HAP-1 (cell line): ENCODE results near the gene ZSWIM6.

Experiments used
- DNase-seq, 2 experiments: peaks; one replicate each; pipeline ENCODE4 v3.0.0-alpha.2; 2016 to 2020; ENCODE audit warnings: low spot score in 2 of 2
- H3K27me3 ChIP-seq: fragments of 250-450 bp; sonication (Bioruptor Pico); 2 replicates; pipeline ENCODE4 v1.5.1; 2020; ENCODE audit warnings: low read depth, mild to moderate bottlenecking, moderate library complexity
- H3K36me3 ChIP-seq: fragments of 250-450 bp; sonication (Bioruptor Pico); replicated peaks from 2 replicates; pipeline ENCODE4 v1.5.1; 2020; ENCODE audit warnings: mild to moderate bottlenecking
- H3K4me1 ChIP-seq: fragments of 250-450 bp; sonication (Bioruptor Pico); 2 replicates; pipeline ENCODE4 v1.5.1; 2020; ENCODE audit warnings: mild to moderate bottlenecking
- H3K4me3 ChIP-seq: fragments of 250-450 bp; sonication (Bioruptor Pico); 2 replicates; pipeline ENCODE4 v1.5.1; 2020; ENCODE audit warnings: mild to moderate bottlenecking, moderate library complexity
- H3K9me3 ChIP-seq: fragments of 250-450 bp; sonication (Bioruptor Pico); 2 replicates; pipeline ENCODE4 v1.5.1; 2020; ENCODE audit warnings: mild to moderate bottlenecking, moderate library complexity
- in situ Hi-C: fragments of 300-500 bp; cut with MboI; formaldehyde crosslinking; loops from 3 replicates; pipeline ENCODE4 v1.14.3; 2020; ENCODE audit warnings: low sequenced_read_pairs, inconsistent platforms, mixed read lengths

The ZSWIM6 gene

GRCh38 chr5:61298580-61298979 lies 33.5 kb upstream of the ZSWIM6 start:
- Histone ChIP-seq H3K4me1 (no peaks in the 10 kb centered on the region), H3K27me3 (no peaks in the 10 kb centered on the region), H3K4me3 (no peak overlapping the region), H3K36me3 (no peaks in the 10 kb centered on the region), H3K9me3 (no peaks in the 10 kb centered on the region)
- no peak for DNase-seq
- in situ Hi-C loops = no loop called here

- no peaks in the 10 kb centered on the region for H3K36me3 ChIP-seq
- no peaks in the 10 kb centered on the region for H3K27me3 ChIP-seq
- no peak overlapping the region for H3K4me3 ChIP-seq
- in situ Hi-C loops = no loop called here
- H3K9me3 ChIP-seq = no peaks in the 10 kb centered on the region
- no peaks in the 10 kb centered on the region for H3K4me1 ChIP-seq
- DNase-seq = no peak
Observed at GRCh38 chr5:61299261-61299681, 32.8 kb upstream of the ZSWIM6 start.

DNA sequence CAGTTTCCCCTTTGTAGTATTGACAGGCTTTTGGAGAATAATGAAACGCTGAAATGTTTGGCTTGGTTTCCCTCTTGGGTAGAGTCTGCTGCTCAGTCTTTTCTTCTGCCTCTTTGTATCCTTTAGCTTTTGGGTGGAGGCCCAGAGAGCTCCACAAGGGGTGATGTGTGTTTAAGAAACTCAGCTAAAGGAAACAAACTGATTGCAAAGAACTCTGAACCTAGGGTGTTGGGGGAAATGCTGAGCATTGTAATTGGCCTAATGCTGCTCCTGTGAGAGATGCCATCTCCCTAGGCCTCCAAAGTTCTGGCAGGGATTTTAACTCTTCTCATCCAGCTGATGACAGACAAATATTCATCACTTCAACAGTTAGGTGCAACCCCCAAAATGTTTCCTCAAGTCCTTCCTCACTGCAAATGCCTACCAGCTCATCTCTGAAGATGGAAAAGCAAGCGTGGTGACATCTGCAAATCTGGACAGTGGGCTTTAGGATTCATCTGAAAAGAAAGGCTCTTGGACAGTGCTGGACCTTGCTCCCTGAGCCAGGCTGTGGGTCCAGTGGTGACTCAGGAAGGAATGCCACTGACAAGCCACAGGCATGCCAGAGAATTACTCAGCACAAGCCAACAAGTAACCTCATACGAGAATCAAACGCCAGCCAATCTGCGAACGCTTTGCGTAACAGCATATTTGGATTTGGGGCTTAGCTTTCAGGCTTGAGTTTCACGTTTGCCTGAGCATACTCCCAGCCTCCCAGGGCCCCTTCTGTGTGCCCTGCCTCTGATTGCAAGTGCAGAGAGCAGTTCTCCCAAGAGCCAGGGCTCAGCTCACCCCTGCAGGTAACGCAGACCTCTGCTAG lies 30.5 kb upstream of the ZSWIM6 start:
- H3K4me1 ChIP-seq = no peaks in the 10 kb centered on the region; the same call in 1 of the 2 replicates
- no peak overlapping the region for H3K4me3 ChIP-seq
- no peaks in the 10 kb centered on the region for H3K9me3 ChIP-seq
- H3K36me3 ChIP-seq = no peaks in the 10 kb centered on the region
- in situ Hi-C loops = no loop called here
- no peak for DNase-seq
- no peaks in the 10 kb centered on the region for H3K27me3 ChIP-seq

DNA sequence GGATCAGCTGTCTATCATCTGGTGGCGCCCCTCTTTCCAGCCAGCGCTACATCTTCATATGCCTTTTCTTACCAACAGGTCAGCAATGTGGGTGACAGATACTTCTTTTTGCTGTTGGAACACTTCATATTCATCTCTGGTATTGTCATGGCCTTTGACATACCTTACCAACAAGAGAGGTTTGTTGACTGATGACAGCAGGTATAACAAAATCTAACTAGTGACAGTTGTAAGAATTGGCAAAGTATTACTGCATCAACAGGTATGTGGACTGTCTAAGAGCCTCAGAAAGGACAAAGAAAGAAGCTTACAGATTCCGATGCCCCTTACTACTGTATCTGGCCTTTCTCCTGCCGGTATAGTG lies 29.9 kb upstream of the ZSWIM6 start:
- H3K4me3 ChIP-seq = no peak overlapping the region
- in situ Hi-C loops = no loop called here

DNA sequence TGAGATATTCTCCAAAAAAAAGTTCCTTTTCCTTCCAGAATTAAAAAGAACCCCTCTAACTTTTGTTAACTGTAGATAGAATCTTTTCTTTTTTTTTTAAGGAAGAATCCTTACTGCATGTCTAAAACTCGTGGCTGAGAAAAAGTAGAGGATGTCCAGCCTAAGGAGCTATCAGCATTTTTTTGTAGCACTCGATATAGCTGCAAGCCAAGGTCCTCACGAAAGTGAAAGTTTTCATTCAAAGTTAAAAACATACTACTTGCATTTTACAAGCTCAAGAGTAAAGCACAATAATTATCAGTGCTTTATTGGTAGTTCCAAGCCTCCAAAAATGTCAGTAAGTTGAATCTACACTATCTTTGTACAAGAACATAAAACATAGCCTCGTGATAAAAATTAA lies 28.7 kb upstream of the ZSWIM6 start:
- no peaks in the 10 kb centered on the region for H3K27me3 ChIP-seq
- no peaks in the 10 kb centered on the region for H3K9me3 ChIP-seq
- no peak overlapping the region for H3K4me3 ChIP-seq
- DNase-seq = no peak
- in situ Hi-C loops = no loop called here
- peaks cover 5% of the 10 kb centered on the region for H3K4me1 ChIP-seq
- H3K36me3 ChIP-seq = no peaks in the 10 kb centered on the region

More for the DNA sequence above, 29.9 kb upstream of the ZSWIM6 start:
- Histone ChIP-seq H3K36me3 (no peaks in the 10 kb centered on the region), H3K27me3 (no peaks in the 10 kb centered on the region), H3K4me1 (no peaks in the 10 kb centered on the region; the same call in 1 of the 2 replicates), H3K9me3 (no peaks in the 10 kb centered on the region)
- no peak for DNase-seq

DNA sequence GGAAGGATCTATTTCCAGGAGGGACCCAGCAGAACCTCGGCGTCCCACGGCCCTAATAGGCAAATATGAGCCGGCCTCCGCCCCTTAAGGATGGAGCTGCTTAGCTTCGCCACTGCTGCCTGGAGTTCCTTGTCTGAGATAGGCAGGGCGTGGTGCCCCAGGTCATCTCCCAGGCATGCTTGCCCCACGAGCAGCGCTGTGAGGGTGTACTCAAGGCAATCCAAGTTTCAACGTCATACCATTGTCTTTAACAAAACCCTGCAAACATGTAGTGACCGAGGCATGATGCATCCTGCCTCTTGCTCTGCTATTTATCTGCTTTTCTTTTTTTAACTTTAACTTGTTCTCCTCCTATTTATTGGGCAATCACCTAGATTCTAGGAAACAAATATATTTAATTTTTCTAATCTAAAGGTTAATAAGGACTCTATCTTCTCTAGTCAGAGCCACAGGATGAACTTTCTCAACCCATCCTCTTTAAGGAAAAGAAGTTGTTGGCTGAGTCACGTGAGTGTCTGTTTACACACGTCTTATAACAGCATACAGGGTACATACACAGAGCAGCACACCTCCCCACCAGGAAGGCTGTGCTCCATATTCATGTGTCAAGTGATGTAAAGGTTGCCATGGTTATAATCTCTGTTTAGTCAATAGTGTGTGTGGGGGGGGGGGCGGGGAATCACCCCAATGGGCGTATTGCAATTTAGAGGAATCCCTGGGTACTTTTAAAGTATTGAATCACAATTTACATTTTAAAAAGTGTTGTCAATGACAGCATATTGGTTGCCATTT lies 27.3 kb upstream of the ZSWIM6 start:
- no peak for DNase-seq
- Histone ChIP-seq H3K27me3 (no peaks in the 10 kb centered on the region), H3K9me3 (no peaks in the 10 kb centered on the region), H3K4me1 (peaks cover 5% of the 10 kb centered on the region), H3K4me3 (no peak overlapping the region), H3K36me3 (no peaks in the 10 kb centered on the region)
- in situ Hi-C loops = no loop called here

DNA sequence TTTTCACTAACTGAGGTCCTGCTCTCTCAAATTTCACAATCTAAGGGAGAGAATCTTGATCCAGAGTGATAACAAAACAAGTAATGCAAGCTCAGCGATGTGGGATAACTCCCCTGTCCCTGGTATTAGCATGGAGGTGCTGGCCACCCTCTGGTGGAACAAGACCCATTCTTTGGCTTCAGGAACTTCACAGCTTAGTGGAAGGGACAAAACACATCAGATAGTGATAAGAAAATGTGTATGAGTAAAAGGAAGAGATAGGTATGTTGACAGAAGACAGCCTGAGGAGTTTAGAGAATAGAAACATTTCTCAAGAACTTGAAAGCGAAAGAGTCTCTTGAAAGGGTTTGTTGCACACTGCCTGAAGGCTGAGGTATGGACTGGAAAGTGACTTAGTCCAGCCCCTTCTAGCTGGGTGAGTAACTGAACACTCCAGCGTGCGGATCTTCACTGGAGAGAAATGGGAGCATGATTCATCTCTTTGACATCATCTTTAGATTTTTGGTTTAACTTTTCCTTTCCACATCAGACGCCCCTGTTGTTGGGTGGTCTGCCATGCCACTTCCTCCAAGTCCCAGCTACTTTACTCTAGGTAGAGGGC lies 25.4 kb upstream of the ZSWIM6 start:
- H3K4me3 ChIP-seq = no peak overlapping the region
- no peaks in the 10 kb centered on the region for H3K36me3 ChIP-seq
- H3K27me3 ChIP-seq = no peaks in the 10 kb centered on the region
- peaks cover 5% of the 10 kb centered on the region for H3K4me1 ChIP-seq
- H3K9me3 ChIP-seq = no peaks in the 10 kb centered on the region
- DNase-seq = no peak
- in situ Hi-C loops = no loop called here

GRCh38 chr5:61307191-61307590 lies 24.9 kb upstream of the ZSWIM6 start:
- Histone ChIP-seq H3K27me3 (no peaks in the 10 kb centered on the region), H3K36me3 (no peaks in the 10 kb centered on the region), H3K4me3 (no peak overlapping the region), H3K4me1 (peaks cover 5% of the 10 kb centered on the region), H3K9me3 (no peaks in the 10 kb centered on the region)
- no peak for DNase-seq
- in situ Hi-C loops = no loop called here

DNA sequence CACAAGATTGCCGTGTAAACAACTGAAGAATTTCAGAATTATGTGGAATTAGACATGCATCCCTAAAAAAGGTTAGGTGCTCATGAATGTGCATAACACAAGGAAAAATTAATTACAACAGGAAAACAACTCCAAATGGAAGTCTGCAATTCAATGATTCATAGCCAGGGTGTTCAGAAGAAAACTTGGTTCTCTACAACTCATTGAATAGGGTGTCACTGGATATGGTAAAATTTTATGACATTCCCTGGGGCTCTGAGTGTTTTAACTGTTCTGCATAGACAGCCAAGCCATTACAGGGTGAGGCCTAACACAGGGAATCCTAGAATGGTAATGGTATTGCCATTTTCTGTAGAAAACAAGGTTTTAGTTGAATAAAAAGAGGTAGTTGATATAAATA lies 24.4 kb upstream of the ZSWIM6 start:
- in situ Hi-C loops = no loop called here

GRCh38 chr5:61308712-61309111 lies 23.3 kb upstream of the ZSWIM6 start:
- Histone ChIP-seq H3K9me3 (no peaks in the 10 kb centered on the region), H3K36me3 (no peaks in the 10 kb centered on the region), H3K4me1 (peaks cover 5% of the 10 kb centered on the region), H3K4me3 (no peak overlapping the region), H3K27me3 (no peaks in the 10 kb centered on the region)
- in situ Hi-C loops = no loop called here
- no peak for DNase-seq

More for the DNA sequence above, 24.4 kb upstream of the ZSWIM6 start:
- peaks cover 5% of the 10 kb centered on the region for H3K4me1 ChIP-seq
- H3K4me3 ChIP-seq = no peak overlapping the region
- H3K9me3 ChIP-seq = no peaks in the 10 kb centered on the region
- no peaks in the 10 kb centered on the region for H3K36me3 ChIP-seq
- no peak for DNase-seq
- no peaks in the 10 kb centered on the region for H3K27me3 ChIP-seq

DNA sequence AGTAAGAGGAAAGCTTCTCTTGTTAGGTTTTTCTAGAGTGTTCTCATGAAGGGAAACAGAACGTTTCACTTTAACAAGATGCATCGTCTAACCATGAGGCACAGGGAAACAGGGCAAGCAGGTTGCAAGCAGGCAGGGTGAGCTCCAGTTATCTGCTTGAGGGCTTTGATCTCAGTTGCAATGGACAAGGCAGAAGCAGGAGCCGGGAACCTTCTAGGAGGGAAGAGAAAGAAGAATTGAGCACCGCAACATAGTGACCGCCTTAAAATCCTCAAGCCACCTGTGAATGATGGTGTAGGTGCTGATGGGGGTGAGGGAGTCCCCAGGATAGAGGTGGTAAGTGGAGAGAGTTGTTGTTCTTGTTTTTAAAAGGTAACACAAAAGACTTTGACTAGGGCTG lies 22.9 kb upstream of the ZSWIM6 start:
- DNase-seq = no peak
- Histone ChIP-seq H3K4me1 (peaks cover 5% of the 10 kb centered on the region), H3K36me3 (no peaks in the 10 kb centered on the region), H3K9me3 (no peaks in the 10 kb centered on the region), H3K27me3 (no peaks in the 10 kb centered on the region), H3K4me3 (no peak overlapping the region)
- in situ Hi-C loops = no loop called here

DNA sequence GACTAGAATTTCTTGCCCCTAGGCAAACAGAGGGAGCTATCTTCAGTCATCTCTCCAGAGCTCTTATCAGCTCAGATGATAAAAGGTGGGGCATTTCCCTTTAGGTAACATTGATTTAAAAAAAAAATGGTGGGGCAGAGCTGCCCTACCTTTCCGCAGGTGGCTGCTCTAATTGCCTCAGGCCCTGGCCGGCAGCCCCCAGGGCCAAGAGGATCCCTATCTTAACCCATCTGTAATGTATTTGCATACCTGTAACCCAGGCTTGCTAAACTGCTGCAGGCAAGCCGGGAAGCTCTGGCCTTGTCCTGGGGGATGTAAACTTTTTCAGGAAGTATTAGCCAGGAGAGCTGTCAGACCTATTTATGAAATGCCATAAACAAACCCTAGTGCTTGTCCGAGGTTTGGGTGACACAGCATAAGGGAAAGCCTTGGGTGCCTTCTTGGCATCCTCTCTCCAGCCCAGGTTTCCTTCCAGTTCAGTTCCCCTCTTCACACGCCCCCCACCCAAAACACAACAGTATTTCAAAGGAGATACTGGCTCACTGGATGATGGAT lies 20.9 kb upstream of the ZSWIM6 start:
- Histone ChIP-seq H3K27me3 (no peaks in the 10 kb centered on the region), H3K9me3 (no peaks in the 10 kb centered on the region), H3K36me3 (no peaks in the 10 kb centered on the region), H3K4me1 (peaks cover 5% of the 10 kb centered on the region), H3K4me3 (no peak overlapping the region)
- in situ Hi-C loops = no loop called here
- DNase-seq = no peak

DNA sequence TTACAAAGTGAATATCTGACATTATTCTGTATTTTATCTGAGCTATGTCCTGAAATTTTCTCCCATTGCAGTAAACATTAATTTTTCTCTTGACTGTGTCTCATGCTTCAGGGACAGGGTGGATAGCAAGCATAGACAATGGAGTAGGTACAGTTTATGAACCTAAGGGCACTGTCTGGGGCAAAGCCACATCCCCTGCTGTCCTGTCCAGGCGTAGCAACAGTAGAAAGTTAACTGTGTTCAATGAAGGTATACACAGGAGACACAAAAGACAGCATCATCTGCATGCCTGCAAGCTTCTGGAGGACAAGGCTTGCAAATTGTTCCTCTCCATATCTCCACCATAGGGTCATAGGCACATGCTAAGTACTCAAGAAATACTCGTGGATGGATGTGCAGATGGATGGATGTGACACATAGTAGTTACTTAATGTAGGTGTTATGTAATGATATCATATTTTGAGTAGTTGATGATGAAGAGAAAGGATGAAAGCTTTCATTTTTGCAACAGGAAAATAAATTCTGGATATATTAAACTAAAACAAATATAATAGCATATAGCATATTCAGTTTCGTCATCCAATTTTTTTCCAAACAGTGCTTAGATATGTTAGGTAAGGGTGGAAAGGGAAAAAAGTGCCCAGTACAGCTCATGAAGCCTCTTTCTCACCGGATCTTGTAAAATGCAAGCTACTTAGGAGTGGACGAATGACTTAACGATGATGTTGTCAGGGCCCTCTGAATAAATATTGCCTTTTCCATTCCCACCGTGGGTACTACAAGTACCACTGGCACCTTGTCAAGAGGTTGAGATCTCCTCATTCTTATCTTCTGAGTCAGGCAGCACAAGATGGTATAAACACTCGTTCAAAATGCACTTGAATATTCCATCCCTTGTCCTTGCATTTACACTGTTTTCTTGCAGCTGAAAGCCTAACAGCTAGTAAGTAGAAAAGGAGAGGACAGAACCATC lies 19.9 kb upstream of the ZSWIM6 start:
- Histone ChIP-seq H3K27me3 (no peaks in the 10 kb centered on the region), H3K9me3 (no peaks in the 10 kb centered on the region)
- DNase-seq = no peak

More for the DNA sequence above, 19.9 kb upstream of the ZSWIM6 start:
- in situ Hi-C loops = no loop called here
- Histone ChIP-seq H3K4me3 (no peak overlapping the region), H3K36me3 (no peaks in the 10 kb centered on the region), H3K4me1 (peaks cover 5% of the 10 kb centered on the region)
